NCI-H1436 treated with DMSO at 0.1 percent for 48 hours (cell line): ENCODE measurements around the gene ACAA1.
"Not testable (repeated sequence)": the region's sequence is repeated elsewhere in the genome, so short reads cannot be mapped to it uniquely, and the experiment has no call there.

Source experiments
- DNase-seq: peaks from one replicate; lab custom pipeline; 2025; lab: John Stamatoyannopoulos, UW

The ACAA1 gene

DNA sequence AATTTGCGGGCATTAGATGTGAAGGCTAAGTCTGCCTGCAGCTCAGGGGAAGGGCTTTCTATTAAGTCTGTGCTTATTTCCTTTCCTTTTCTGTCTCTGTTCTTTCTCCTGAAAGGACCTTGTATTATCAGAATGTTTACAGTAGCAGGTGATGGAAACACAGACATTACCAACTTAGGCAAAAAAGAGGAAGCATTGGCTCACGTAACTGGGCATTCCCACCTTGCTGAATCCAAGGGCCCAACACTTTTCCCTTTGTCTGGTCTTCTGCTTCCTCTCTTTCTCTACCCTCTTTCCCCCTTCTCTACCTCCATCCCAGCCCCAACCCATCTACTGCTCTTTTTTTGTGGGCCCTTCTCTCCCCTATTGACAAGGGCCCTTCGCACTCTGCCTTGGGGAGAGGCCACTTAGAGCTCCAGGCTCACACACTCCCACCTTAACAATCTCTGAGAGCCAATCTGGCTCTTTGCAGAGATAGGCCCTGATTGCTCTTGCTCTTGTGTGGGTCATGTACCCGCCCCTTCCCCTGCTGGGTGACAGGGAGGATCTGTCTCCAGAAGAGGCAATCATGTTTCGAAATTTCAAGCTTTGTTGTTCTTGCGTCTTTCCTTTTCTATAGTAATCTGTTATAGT, 35.0 kb downstream of the ACAA1 start:
- DNase-seq: no peak

DNA sequence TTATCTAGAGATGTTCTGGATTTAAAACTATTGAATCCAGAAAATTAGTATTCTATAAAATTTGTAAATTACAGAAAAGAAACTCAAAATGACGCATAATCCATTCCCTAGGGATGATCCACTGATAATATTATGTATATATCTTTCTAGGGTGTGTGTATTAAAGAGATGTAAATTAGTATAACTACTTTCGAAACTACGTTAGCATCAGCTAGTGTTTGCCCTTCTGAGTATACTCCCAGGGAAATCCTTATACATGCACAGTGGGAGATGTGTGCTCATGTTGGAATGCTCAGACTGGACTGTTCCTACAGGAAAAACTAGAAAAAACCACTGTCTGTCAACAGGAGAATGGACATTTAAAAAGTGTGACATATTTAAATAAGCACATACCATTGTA, 36.4 kb downstream of the ACAA1 start:
- no peak for DNase-seq

DNA sequence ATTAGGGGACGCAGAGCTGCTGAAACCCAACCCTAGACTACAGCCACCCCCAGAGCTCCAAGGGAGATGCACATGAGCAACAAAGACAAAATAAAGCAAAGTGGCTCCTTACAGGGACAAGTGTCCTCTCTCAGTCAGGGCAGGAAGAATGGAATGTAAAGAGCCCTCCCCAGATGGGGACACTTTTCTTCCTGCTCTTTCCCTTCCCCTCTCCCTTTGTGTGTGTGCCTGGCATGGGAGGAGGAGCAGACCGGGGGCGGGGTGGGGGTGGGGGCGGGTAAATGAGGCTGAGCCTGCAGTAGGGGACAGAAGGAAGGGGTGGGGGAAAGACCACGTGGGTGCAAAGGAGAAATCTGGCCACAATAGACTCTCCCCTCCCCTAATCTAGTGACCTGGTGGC, 37.4 kb downstream of the ACAA1 start:
- no peak for DNase-seq

DNA sequence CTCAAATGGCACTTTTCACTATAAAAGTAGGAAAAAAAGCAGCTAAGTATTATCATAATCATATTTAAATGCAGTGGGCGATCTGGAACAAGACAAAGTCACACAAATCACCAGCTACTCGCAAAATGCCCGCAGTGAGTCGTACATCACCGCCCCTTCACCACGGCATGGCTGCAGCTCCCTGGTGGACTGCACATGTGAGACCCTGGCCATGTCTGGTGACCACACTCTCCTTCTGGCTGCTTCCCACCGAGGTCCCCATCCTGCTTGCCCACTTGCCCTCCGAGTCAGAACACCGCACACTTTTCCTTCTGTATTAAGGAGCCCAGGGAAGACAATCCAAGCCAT, 38.6 kb downstream of the ACAA1 start:
- no peak for DNase-seq

DNA sequence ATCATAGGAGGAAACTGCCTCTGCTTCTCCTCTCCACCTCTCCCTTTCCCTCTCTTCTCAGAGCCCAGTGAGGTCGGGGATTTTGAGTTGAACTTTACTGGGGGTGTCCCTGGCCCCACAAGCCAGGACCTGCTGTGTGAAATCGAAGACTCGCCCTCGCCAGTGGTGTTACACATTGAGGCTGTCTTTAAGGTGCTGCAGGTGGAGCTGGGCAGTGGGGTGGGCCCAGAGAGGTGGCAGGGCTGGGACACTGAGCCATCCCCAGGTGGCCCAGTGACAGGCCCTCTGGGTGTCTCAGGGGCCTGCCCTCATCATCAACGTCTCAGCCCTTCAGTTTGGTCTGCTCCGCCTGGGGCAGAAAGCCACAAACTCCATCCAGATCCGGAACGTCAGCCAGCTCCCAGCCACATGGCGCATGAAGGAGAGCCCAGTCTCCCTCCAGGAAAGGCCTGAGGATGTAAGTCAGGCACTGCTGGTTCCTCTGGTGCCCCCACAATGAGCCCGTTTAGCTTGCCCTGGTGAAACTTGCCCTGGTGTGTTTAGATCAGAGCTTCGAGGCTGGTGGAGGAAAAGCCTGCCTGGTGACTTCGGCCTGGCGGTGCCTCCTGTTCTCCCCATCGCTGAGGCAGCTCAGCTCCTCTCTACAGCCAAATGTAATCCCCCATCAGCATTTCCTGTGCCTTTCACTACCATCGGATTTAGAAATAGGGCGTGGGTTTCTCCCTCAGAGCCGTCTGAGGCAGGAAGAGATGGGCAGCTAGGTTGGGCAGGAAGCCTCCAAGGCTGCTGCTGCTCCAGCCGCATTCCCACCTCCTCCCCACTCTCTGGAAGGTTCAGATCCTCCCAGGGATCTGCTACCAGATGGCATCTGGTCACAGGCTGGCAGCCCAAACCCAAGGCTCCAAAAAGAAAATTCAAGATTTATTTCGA, 39.2 kb downstream of the ACAA1 start:
- no peak for DNase-seq

DNA sequence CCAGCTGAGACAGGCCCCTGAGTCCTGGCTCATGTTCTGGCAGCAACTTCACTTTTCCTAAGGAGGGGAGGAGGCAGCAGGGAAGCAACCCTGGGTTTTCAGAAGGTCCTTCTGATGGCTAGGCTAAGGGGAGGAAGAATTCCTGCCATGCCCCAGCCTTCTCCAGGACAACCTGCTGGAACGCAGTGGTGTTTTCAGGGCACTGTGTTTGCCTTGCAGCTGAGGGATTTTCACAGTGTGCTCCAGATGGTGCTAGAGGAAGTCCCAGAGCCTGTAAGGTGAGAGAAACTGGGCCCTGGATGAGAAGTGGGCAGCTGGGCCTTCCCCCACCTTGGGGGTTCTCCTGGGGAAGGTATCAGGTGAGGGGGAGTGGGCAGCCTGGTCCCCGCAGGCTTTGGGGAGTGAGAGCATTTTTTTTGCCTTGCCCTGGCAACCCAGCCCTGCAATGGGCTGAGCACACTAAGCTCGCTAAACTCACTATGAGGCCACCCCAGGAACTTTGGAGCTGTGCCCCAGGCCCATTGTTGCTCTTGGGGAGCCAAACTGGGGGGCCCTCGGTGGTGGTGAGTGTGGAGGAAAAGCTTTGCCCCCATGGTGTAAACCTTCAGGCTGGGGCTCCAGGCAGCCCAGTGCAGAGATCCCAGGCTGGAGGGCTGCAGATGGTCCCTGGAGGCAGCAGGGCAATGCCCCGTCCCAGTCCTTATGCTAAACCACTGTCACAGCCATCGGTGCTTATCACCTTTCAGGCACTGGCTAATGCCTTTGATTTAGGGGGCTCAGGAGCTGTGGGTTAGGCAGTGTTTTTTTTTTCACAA, 41.1 kb downstream of the ACAA1 start:
- no peak for DNase-seq

DNA sequence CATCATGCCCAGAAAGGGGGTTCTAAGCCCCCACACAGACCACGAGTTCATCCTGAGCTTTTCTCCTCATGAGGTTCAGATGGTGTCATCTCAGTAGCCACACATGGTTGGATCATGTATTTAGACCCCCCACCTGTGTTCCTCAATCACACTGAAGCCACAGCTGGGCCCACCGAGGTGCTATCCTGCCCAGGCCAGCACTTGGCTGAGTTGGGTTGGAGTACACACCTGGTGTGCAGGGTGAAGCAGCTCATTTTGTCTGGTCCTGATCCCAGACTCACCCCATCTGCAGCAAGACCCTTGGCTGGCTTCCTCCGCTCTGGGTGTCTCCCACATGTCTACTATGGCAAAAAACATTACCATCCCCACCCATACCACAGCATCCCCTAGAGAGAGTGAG, 41.9 kb downstream of the ACAA1 start:
- no peak for DNase-seq

DNA sequence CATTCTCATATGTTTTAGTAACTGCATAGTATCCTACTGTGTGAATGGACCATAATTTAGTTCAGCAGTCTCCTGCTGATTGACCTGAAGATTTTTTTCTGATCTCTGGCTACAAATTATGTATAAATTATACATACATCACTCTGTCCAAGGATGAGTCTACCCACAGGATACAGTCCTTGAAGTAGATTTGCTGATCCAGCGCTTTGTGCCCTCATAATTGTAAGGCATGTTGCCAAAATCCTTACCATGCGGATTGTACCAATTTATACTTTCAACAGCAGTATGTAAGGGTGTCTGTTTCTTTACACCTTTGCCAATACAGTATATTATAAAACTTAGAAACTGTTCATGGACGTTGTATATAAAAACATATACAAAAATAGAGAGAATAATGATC, 46.5 kb downstream of the ACAA1 start:
- DNase-seq: no peak

DNA sequence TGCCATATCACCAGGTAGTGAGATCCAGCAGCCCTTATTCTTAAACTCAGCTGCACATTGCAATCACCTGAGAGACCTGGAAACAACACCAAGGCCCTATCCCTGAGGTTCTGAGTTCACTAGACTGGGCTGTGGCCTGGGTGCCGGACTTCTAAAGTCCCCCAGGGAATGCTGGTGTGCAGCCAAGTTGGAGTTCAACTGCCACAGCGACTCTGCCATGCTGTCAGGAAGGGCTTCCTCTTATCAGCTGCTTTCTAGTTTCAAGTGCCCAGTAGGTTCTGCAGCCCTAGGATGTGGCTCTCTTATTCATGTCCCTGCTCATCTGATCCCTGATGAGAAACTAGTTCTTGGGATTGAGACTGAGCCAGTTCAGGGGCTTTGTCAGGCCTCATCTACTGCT, 47.8 kb downstream of the ACAA1 start:
- DNase-seq: no peak

DNA sequence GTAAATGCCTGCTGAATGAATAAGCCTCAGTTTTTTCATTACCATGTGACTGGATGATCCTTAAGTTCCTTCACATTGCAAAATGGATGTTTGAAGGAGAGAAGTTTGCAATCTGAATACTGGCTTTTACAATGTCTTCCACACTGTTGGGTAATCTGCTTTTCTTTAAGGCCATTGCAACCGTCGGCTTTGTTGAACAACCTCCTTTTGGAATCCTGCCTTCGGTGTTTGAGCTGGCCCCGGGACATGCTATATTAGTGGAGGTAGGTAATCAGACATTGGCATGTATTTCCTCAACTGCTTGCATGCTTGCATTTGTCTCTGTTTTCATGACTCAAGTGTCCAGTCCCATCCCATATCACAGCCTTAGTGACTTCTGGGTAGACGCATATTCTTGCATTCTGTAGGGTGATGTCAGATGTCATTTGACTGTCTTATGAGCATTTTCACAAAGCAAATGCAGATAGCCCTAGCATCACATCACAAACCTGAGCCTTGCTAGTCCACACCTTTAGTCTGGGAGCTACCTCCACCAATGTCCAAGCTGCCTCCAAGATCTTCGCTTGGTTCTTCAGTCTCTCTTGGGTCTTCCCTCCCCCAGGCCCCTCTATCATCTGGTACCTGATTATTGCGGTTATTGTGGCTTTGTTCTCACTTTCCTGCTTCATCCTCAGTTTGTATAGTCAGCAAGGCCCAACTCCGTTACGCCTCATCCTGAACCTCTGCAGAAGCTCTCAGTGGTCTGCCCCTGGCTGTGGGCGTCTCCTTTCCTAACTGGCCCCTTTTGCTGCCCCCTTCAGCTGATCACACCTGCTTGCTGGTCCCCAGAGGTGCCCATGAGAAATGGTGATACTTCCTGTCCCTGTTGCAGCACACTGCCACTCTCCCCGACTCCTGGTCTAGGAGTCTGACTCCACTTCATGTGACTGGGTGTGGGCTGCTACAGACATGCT, 48.5 kb downstream of the ACAA1 start:
- no peak for DNase-seq

DNA sequence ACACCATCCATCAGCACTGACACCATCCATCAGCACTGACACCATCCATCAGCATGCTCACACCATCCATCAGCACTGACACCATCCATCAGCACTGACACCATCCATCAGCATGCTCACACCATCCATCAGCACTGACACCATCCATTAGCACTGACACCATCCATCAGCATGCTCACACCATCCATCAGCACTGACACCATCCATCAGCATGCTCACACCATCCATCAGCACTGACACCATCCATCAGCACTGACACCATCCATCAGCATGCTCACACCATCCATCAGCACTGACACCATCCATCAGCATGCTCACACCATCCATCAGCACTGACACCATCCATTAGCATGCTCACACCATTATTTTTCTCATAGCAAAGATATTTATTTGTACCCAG, 49.6 kb downstream of the ACAA1 start:
- DNase-seq: not testable (repeated sequence)

DNA sequence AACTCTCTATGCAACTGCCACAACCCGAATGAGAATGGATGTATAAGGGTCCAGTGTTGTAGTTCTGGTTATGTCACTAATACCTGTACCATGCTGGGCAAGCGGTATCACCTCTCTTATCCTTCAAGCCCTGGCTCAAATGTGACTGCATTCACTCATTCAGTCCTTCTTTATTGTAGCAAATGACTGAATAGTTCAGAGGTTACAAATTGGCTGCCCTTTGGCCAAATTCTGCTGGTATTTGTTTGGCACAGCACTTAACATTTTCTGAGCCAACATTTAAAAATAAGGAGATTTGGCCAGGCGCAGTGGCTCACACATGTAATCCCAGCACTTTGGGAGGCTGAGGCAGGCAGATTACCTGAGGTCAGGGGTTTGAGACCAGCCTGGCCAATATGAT, 50.4 kb downstream of the ACAA1 start:
- DNase-seq: no peak

DNA sequence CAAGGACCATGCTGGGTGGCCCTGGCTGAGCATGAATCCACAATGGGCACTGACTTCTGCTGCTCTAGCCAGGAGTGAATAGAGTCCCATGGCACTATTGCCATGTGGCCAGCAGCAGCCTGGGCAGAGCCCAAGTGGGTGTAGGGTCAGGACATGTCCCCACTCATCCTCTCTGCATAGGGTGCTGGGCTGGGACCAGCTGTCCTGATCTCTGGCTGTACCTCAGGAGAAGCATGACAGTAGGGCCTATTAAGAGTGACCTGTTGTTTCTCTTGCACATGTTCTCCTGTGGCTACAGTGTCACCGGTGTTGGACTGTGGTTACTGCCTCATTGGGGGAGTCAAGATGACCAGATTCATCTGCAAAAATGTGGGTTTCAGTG, 51.0 kb downstream of the ACAA1 start:
- no peak for DNase-seq

DNA sequence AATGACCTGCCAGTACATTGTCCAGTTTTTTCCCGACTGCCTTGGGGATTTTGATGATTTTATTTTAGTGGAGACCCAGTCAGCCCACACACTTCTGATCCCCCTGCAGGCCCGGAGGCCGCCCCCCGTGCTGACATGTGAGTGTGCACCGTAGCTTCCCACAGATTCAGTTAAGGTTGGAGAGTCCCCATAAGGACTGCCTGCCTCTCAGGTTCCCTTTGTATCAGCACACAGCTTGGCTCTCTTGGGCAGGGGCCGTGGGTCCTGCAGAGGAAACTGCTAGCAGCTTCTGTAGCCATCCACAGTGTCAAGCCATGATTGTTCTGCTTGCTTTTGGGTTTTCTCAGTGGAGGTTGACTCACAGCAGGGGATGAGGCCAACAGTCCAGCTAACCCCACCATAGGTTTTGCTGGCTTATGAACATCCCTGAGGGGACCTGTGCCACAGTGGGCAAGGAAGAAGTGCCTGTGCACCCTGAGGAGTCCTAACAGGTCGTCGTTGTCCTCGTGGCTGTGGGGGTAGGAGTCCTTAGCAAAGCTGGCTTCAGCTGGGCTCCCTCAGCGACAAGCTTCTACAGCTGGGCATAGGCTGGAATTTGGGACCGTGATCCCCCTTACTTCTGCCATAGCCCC, 51.5 kb downstream of the ACAA1 start:
- no peak for DNase-seq

DNA sequence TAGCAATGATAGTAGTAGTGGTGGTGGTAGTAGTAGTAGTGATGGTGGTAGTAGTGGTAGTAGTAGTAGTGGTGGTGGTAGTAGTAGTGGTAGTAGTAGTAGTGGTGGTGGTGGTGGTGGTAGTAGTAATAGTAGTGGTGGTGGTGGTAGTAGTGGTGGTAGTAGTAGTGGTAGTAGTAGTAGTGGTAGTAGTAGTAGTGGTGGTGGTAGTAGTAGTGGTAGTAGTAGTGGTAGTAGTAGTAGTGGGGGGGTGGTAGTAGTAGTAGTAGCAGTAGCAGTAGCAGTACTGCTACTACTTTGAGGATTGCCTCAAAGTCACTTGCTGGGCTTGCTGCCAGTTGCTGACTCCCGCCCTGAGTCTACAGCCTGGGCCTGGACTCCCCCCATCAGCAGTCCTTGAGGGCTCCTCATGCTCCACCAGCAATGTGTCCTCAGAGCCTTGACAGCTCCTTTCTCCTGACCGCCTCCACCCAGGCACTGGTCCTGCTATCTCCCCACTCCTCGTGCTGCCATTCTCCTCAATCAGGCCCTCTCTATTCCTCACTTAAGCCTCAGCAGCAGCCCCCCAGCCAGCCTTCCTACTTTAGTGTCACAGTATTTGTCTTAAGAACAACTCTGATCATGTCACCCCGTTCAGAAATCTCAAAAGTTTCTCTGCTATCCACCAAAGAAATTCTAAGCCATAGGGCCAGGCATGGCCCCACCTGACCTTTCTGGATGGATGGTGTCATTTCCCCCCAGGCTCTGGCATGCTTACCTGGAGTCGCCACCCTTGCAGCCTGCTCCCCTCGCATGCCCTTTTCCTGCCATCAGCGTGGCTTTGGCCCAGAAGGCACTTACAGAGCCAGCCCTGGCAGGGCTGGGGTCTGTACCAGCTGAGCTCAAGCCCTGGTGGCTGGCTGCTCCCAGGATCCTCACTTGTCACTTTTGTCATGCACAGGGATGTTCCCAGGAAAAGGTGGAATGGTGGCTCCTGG, 52.3 kb downstream of the ACAA1 start:
- no peak for DNase-seq

DNA sequence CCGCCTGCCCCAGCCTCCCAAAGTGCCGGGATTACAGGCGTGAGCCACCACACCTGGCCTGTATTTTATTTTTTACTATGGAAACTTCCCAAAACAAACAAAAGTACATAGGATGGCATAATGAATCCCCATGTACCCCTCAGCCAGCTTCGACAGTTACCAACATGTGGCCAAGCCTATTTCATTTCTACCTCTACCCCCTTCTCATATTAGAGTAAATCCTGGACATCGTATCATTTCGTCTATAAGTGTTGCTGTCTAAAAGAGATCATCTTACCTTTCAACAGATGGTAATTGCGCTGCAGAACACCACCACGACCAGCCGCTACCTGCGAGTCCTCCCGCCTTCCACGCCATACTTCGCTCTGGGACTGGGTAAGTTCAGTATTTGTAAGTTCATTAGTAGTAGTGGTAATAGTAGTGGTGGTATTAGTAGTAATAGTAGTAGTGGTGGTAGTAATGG, 53.0 kb downstream of the ACAA1 start:
- no peak for DNase-seq

DNA sequence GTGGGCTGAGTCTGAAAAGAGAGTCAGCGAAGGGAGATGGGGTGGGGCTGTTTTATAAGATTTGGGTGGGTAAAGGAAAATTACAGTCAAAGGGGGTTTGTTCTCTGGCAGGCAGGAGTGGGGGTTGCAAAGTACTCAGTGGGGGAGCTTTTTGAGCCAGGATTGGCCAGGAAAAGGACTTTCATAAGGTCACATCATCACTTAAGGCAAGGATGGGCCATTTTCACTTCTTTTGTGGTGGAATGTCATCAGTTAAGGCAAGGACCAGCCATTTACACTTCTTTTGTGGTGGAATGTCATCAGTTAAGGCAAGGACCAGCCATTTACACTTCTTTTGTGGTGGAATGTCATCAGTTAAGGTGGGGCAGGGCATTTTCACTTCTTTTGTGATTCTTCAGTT, 53.7 kb downstream of the ACAA1 start:
- not testable (repeated sequence) for DNase-seq

DNA sequence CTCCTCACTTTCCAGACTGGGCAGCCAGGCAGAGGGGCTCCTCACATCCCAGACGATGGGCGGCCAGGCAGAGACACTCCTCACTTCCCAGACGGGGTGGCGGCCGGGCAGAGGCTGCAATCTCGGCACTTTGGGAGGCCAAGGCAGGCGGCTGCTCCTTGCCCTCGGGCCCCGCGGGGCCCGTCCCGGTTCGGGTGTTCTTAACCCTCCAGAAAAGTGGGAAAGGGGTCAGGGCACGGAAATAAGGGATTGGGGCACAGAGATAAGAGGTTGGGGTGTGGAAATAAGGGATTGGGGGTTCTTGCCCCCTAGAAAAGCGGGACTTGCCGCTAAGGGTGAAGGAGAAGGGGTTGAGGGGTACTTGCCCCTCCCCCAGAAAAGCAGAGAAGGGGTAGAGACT, 54.6 kb downstream of the ACAA1 start:
- not testable (repeated sequence) for DNase-seq

DNA sequence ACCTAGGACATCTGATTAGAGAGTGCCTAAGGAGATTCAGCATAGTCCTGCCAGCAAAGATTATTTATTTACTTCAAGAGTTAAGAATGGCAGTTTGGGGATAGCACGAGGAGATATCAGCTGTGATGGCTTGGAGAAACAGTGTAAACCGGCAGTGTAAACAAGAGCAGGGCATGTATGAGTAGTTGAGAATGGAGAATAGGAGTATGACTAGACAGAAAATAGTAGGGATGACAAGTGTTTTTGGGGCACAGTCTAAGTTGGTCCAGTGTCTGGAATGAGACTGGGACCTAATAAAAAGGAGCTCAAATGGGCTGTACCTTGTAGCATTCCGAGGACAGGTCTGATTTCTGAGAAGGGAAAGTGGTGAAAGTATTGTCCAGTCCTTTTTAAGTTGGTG, 59.9 kb downstream of the ACAA1 start:
- not testable (repeated sequence) for DNase-seq
